ENCODE data around the gene ZNF839.
A peak's percentile ranks its signal among the peaks of the same experiment; 100 is the strongest.
"Not testable (repeated sequence)": the region's sequence is repeated elsewhere in the genome, so short reads cannot be mapped to it uniquely, and the experiment has no call there.

The ZNF839 gene

DNA sequence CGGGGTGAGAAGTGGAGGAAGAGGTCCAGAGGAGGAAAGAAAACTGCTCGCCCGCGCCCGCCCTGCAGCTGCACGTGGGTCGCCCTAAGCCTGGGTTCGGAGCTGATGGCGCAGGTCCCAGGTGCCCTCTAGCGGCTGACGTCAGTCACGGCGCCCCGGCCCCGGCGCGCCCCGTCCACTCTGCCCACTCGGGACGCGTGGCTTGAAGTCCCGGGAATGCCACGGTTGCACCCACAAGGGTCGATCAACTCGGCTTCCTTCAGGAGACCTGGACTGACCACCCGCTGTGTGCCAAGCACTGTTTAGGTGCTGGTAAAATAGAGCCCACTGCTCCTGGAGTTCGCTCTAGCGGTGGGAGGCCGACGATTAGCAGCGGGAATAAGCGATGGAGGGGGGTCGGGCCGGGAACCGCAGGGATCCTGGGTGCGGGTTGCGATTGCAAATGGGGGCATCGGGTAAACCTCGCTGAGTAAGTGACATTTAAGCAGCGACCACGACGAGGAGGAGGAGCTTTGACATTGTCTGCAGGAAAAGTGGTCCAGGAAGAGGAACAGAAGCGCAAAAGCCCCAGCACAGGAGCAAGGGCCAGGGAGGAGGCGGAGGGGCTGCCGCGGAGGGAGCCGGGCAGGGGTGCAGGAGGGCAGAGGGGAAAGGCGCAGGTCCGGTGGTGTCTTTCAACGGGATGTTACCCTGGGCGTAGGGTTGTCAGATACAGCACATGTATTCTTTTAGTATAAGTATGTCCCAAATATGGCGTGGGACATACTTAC, 5.1 kb upstream of the ZNF839 start:
- DNase-seq (ENCODE audit: low read depth) = peak; percentile 58

DNA sequence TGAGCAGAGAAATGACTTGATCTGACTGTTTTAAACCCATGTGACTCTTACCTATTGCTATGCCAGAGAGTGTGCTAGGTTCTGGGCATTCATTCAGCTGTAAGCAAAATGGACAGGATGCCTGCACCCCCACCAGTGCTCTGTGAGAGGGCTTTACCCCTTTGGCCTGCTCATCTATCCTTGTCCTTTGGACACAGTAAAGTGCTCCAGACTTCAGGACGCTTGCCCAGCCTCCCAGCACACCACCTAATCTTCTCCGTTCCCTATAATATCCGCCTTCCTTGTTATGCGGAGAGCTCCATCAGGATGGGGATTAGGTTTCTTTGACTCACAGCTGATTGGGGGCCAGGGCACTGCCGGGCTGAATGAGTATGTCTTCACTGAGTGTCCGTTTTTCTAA, 4.4 kb upstream of the ZNF839 start:
- DNase-seq (ENCODE audit: low read depth) = no peak

DNA sequence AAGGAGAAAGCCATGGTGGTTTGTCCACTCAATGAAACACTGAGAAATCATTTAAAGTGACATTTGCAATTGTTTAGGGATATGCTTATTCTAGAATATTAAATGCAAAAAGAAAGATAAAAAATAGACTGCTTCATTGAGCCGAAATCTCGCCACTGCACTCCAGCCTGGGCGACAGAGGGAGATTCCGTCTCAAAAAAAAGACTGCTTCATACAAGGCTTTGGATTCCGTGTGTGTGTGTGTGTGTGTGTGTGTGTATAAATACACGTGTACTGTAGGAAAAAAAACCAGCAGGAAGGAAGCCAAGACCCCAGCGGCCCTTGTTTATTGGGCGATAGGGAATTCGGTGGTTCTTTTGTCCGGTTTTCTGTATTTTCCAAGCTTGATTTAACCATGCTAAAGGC, 3.2 kb upstream of the ZNF839 start:
- DNase-seq (ENCODE audit: low read depth) = peak; percentile 36

DNA sequence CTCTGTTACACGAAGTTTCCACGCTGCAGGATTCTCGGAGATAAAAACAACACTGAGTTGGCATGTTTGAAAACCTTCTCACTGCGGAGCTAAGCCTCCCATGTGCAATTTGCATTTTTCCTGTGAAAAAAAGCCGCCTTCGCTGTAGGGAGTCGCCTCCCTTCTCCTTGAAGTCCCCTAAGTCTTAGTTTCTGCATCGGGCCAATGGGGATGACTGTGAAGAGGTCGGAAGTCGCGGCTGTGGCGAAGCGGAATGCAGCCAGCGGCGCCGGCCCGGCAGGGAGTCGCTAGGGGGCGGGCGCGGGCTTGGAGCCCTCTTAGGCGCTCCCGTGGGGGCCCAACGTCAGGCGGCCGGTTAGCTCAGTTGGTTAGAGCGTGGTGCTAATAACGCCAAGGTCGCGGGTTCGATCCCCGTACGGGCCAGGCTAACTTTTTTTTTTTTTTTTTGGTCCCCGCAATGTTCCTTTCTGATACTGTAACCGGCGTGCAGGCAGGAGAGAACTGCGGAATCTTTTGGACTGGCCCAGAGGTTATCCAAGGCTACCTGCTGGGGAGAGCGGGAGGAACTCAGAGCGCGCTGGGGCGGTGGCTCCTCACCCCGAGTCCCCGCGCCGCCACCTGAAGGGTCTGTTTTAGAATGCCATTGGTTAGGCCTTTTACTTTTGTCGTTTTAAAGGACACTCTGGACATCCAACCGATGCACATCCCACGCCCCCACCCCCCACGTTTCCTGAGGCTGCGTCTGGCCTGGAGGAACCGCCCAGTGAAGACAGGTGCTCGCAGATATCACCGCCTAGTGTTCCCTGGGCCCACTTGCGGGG, 2.6 kb upstream of the ZNF839 start:
- DNase-seq (ENCODE audit: low read depth) = peak; percentile 86

DNA sequence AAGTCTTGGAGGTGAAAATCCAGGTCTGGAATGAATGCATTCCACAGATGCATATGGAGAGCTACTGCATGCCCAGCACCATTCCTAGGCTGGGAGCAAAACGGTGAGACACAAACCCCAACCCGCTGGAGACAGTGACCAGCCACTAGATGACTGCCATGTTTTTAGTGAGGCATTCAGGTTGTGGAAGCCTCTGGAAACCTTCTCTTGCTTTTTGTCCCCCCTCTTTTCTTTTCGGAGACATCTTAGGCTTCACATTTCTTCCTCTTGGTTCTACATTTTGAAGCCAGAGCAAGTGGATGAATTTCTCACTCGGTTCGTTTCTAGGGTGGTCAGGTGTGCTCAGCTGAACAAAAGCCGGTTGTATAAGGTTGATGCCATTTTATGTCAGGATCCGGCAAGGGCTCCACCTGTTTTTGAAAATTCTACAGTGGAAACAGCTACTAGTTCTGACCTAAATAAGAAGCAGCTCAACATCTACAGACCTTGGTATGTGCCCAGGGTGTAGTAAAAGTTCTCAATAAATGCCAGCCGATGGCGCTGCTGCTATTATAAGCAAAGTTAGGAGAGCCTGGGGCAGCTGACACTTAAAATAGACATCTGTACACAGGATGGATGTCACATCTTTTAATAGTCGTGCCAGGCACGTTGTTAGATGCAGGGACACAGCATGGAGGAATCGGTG, 1.8 kb upstream of the ZNF839 start:
- DNase-seq (ENCODE audit: low read depth) = no peak

DNA sequence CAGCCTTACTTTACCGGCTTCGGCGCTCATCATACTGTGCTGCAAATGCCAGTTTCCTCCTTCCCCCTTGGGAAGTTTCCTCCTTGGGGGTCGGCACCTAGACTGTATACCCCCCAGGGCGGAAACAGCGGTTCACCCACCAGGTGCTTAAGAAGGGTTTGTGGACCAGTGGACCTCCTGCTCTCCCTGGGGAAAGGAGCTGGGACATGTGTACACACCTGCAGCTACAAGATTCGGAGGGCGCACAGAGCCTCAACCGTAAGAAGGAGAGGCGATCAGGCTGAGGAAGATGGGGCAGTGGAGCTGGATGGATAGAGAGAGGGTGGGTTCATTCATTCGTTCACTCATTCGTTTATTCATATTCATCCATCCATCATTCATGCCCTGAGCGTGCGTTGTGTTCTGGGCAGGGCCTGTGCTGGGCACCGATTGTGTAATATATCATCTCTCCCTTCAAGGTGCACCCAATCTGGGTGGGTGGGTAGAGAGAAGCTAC, 717 bp upstream of the ZNF839 start:
- no peak for DNase-seq (ENCODE audit: low read depth)

DNA sequence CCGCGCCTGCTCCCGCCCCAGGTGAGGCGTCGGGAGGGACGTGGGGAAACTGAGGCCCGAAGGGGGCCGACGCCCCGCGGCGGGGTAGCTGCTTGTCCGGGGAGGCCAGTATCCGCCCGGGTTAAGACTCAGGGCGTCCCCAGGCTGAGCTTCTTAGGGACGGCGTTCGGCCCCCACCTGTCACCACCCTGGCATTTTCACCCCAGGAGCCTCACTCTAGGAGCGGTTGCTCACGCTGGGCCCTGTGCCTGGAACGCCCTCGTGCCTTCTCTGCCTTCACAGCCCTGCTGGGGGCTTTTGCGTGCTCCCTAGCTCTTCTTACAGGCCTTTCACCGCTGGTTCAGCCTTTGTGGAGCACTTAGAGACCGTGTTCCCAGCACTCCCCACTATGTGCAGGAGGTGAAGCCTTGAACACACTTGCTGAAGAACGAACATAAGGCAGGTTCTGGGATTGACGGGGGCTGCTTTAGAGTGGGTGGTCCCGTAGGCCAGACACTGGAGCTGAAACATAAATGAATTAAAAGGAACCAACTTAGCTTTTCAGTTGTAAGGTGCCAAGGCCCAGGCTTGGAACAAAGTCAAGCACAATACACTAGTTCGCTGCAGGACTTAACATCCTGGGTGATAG, 601 bp downstream of the ZNF839 start:
- peak; percentile 25 for DNase-seq (ENCODE audit: low read depth)

DNA sequence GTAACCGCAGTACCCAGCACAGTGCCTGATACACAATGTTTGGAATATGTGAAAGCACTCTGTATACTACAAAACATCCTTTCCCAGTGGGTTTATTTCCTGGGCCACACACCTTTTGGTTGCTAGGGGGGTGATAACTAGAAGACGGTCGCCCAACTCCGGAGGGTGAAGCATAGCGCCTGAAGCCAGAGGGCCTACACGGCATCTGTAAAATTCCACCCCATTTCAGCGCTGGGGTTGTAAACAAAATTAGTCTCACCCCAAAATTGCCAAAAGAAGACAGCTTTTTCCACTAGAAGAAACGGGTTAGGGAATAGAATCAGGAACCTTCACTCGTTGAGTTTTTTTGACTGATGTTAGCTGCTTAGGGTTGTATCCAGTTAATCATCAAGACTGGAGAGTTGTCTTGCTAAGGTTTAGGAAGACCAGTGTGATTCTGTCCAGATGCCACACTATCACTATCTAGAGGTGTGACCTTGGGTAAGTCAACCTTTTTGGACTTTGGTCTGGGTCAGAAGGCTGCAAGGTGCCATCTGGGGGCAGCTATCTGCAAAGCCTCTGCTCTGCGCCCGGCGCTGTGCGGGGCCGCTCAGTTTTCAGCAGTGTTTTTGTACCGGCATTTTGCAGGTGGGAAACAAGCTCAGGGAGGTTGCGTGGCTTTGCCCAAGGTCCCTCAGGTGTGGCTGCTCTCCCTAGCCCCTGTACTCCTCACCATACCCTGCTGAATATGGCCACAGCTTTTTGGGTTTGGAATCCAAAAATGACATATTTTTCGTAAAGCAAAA, 1.3 kb downstream of the ZNF839 start:
- DNase-seq (ENCODE audit: low read depth) = no peak

DNA sequence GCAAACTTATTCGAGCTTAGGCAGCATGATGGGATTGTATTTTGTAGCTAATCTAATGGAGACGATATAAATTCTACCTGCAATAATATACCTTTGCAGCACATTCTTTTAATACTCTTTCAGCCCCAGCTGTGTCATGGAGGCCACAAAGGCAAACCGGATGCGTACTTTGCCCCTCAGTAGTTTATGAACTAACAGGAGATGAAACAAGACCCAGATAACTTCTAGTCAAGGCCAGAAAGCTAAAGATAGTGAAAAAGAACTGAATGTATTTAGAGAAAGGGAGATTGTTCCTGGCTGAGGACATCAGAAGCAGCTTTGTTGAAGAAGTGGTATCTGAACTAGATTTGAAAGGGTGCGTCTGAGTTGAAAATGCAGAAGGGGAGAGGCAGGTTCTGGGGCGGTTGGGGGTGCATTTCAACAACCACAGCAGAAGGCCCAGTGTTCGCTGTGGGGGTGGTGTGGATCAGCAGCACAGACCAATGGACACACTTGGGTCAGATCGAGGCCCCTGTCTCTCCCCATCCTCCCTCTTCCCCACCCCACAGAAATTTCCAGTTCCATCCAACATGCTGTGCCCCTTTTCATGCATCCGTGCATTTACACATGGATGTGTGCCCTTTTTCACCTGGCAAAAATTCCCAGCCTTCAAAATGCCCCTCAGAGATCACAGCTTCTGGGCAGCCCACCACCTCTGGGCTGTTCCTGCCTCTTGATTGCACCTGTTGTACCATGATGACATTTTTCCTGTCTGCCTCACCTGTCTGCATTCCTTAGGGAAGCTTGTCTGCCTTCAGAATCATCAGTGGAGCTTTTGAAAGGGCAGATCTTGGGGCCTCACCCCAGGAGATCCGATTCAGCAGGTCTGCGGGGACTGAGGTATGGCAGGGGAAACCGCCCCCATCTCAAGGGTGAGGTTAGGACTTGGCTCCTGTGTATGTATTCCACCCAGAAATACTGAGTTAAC, 2.2 kb downstream of the ZNF839 start:
- DNase-seq (ENCODE audit: low read depth) = no peak

DNA sequence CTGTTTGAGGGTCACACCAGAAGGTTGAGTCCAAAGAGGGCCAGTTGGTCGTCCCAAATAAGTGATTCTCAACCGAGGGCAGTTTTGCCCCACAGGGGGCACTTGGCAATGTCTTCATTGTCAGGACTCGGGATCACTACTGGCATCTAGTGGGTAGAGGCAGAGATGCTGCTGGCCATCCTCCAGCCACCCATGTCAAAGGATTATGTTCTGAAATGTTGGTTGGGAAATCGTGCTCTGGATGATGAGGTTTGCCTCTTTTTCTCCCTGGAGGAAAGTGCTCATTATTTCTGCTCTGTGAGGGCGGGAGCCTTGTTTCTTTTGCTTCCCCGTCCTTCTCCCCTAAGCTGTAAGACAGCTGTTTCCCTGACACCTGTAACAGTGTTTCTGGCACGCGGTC, 3.6 kb downstream of the ZNF839 start:
- DNase-seq (ENCODE audit: low read depth) = no peak

DNA sequence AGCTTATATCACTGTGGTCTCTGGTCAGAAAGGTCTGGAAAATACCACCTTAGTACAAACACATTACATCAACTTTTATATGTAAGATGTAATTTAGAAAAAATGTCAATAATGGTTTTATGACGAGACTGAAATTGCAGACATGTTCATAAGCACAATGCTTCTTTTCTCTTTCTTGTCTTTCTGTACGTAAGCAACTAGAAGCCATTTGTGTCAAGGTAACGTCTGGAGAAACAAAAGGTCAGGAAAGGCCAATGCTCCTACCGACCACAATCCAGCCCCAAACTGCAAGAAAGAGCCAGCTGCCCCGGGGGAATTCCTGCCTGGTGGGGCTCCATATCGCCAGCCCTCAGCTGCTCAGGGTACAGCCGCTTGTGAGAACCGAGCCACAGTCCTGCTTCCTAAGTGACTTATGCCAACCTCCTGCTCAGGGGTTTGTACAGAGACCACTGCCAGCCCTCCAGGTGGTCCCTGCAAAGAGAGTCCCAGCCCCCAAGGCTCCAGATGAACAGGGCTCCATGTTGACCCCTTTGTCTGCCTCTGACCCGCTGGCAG, 6.3 kb downstream of the ZNF839 start:
- no peak for DNase-seq (ENCODE audit: low read depth)

DNA sequence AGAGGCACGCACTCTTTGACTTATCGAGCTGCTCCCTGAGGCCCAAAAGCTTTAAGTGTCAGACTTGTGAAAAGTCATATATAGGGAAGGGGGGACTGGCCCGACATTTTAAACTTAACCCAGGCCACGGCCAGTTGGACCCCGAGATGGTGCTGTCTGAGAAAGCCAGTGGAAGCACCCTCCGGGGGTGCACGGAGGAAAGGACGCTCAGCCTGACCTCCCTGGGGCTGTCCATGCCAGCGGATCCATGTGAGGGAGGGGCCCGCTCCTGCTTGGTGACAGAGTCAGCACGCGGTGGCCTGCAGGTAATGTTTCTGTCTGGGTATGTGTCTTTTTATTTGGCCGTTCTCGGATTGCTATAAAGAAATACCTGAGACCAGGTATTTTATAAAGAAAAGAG, 7.0 kb downstream of the ZNF839 start:
- DNase-seq (ENCODE audit: low read depth) = no peak

DNA sequence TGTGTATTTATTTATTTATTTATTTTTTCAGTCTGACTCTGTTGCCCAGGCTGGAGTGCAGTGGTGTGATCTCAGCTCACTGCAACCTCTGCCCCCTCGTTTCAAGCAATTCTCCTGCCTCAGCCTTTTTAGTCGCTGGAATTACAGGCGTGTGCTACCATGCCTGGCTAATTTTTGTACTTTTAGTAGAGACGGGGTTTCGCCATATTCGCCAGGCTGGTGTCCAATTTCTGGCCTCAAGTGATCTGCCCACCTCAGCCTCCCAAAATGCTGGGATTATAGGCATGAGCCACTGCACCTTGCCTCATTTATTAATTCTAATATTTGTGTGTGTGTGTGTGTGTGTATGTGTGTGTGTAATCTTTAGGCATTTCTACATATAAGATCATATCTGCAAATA, 9.8 kb downstream of the ZNF839 start:
- DNase-seq (ENCODE audit: low read depth) = not testable (repeated sequence)

DNA sequence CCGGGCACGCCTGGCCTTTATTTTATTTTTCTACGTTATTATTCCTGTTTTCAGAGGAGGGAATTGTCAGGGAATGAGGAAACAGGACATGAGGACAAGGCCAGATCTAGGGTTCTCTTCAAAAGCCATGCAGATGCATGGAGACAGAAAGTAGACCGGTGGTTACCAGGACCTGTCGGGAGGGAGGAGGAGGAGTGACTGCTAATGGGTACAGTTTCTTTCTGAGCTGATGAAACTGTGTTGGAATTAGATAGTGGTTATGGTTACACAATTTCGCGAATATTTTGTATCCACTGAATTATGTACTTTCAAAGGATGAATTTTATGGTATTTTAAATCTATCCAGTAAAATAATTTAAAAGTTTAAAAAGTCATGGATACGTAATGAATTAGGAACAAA, 11.3 kb downstream of the ZNF839 start:
- DNase-seq (ENCODE audit: low read depth) = no peak

DNA sequence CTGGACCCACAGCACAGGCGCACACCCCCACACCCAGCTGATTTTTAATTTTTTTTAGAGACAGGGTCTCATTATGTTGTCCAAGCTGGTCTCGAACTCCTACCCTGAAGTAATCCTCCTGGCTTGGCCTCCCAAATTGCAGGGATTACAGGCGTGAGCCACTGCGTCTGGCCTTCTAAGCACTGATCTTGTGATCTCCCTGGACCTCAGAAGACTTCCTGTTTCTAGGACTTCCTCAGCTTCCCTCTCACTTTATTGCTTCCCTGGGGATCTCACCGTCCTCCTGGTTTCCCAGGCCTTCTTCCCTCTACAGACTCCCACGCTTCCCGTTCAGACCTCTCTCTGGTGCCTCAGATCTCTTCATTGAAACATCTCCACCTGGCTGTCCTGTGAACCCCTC, 13.8 kb downstream of the ZNF839 start:
- DNase-seq (ENCODE audit: low read depth) = no peak

DNA sequence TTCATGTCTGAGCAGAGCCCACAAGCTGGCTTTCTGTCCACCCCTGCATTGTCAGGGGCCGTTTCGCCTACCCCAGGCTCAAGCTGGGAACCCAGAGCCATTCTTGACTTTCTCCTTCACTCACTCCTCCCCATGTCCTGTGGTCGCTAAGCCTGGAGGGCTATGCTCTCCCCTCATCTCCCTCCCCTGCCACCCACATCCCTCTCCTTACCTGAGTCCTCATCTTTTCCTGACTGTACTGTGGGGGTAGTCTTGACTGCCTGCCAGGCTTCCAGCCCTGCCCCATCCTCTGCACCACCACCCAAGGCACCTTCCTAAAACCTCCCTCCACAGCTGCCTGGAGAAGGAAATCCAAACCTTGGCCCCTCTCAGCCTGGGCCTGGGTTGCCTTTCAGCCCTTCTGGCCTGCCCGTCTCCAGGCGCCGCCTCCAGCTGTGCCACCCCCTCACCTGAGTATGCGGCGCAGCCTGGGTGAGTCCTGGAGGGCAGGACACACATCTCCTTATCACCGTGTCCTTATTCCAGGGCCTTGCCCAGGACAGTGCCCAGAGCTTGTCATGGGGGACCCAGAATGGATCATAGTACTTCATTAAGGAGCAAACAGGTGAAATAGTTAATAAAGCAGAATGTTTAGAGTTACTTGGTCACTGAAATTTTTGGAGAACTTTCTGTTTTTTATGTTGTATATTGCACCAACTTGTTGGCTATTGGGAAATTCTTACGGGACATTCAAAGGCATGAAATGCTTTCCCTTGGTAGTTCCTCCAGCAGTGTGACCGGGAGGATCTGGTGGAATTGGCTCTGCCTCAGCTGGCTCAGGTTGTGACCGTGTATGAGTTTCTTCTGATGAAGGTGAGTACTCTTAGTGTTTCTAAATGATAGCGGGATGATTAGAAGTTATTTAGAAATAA, 14.5 kb downstream of the ZNF839 start:
- no peak for DNase-seq (ENCODE audit: low read depth)

DNA sequence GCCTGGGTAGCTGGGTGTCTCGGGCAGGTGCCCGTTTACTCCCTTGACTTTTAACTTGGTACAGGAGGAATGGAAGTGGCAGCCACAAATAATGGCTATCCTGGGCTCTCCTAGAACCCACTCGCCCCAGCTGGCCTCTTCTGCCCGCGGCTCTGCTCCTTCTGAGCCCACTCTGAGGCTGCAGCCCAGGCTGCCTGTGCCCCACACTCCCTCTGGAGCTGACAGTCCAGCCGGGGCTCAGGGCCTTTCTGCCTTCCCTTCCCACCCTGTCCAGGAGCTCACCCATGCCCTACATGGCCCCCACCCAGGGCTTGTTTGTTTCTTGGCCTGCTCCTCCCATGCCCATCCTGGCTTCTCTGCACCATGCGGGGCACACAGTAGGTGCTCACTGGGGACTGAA, 15.6 kb downstream of the ZNF839 start:
- DNase-seq (ENCODE audit: low read depth) = no peak

DNA sequence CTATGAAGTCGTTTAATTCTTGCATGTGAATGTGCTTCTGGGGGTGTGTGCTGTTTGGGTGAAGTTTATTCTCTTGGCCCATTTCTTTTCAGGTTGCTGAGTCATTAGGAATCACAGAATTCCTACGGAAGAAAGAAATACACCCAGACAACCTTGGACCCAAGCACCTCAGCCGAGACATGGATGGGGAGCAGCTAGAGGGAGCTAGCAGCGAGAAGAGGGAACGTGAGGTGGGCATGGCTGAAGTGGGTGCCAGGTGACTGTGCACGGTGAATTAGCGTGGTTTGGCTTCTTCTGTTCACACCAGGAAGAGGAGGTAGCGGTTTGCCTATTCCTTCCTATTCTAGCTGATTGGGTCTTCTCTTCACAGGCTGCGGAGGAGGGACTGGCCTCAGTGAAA, 19.2 kb downstream of the ZNF839 start:
- no peak for DNase-seq (ENCODE audit: low read depth)

DNA sequence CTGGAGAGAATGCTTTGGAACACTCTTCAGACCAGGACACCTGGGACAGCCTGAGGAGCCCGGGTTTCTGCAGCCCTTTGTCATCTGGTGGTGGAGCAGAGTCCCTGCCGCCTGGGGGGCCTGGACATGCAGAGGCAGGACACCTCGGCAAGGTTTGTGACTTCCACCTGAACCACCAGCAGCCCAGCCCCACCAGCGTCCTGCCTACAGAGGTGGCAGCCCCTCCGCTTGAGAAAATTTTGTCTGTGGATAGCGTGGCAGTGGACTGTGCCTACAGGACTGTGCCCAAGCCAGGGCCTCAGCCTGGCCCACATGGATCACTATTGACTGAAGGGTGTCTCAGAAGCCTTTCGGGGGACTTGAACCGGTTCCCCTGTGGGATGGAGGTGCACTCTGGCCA, 22.0 kb downstream of the ZNF839 start:
- DNase-seq (ENCODE audit: low read depth) = no peak

Measured in T-helper 22 cell (primary cell).